HepG2 (cell line): ENCODE results near the gene CNDP1. TPM values are rescaled to one million over a fixed set of nuclear protein-coding genes. Genes with fewer than 3 reads are reported as not detected.

Experiments used
- ADNP ChIP-seq: sonication (generic); formaldehyde crosslinking; IDR thresholded peaks from 2 replicates; pipeline ENCODE4 v1.4.0; 2020; ENCODE audit warnings: missing genetic modification reagents
- GABPB1 ChIP-seq: IDR thresholded peaks from 2 replicates; pipeline ENCODE4 v1.6.1; 2016; ENCODE audit warnings: mild to moderate bottlenecking, missing genetic modification reagents, moderate library complexity, missing compliant biosample characterization
- HNRNPLL ChIP-seq: fragments of 200-400 bp; formaldehyde crosslinking; IDR thresholded peaks from 2 replicates; pipeline ENCODE4 v1.6.1; 2017; ENCODE audit warnings: mild to moderate bottlenecking, low read depth, low read length; ENCODE audit not compliant: poor library complexity, severe bottlenecking
- HOXA3 ChIP-seq: sonication (generic); formaldehyde crosslinking; IDR thresholded peaks from 2 replicates; pipeline ENCODE4 v1.5.0; 2020; ENCODE audit warnings: missing genetic modification reagents
- HOXD1 ChIP-seq: sonication (generic); formaldehyde crosslinking; IDR thresholded peaks from 2 replicates; pipeline ENCODE4 v1.5.0; 2020; ENCODE audit warnings: missing genetic modification reagents
- NFYB ChIP-seq: sonication (generic); formaldehyde crosslinking; IDR thresholded peaks from 2 replicates; pipeline ENCODE4 v1.4.0; 2020; ENCODE audit warnings: missing genetic modification reagents
- RFXAP ChIP-seq: sonication (generic); formaldehyde crosslinking; IDR thresholded peaks from 2 replicates; pipeline ENCODE4 v1.4.0; 2020; ENCODE audit warnings: missing genetic modification reagents, borderline replicate concordance
- SIN3A ChIP-seq: IDR thresholded peaks from 2 replicates; pipeline ENCODE4 v1.6.1; 2011; ENCODE audit warnings: low read depth, mild to moderate bottlenecking, control low read depth, low read length, borderline replicate concordance
- TBL1XR1 ChIP-seq: fragments of 150-350 bp; IDR thresholded peaks from 2 replicates; pipeline ENCODE4 v1.6.1; 2014; ENCODE audit warnings: borderline replicate concordance, low read length; ENCODE audit not compliant: partially characterized antibody
- ZFP82 ChIP-seq: sonication (generic); formaldehyde crosslinking; IDR thresholded peaks from 2 replicates; pipeline ENCODE4 v1.5.1; 2020; ENCODE audit warnings: mild to moderate bottlenecking, missing genetic modification reagents, borderline replicate concordance
- ZMYM4 ChIP-seq: sonication (generic); formaldehyde crosslinking; IDR thresholded peaks from 2 replicates; pipeline ENCODE4 v1.8.1; 2023; ENCODE audit warnings: mild to moderate bottlenecking, missing genetic modification reagents
- ZNF468 ChIP-seq: sonication (generic); formaldehyde crosslinking; IDR thresholded peaks from 2 replicates; pipeline ENCODE4 v1.8.0; 2022; ENCODE audit warnings: mild to moderate bottlenecking, moderate library complexity, missing genetic modification reagents
- ZSCAN29 ChIP-seq: sonication (generic); formaldehyde crosslinking; conservative IDR thresholded peaks from 2 replicates; pipeline ENCODE4 v1.4.0; 2020; ENCODE audit warnings: mild to moderate bottlenecking, missing genetic modification reagents
- polyA plus RNA-seq, 8 experiments: library from polyadenylated mRNA; depleted of rRNA in 3 of 8; stranded (reverse) in 7 of 8; unstranded in 1 of 8; fragments of >200 nt; fragmentation: Illumina TruSeq in 4 of 8; extraction: Trizol in 4 of 8; gene quantifications; 2 replicates each; pipeline versions ENCODE4 v1.2.1 to v1.2.3, GENCODE V29; 2011 to 2016; ENCODE audit warnings: low read depth in 4 of 8, missing spikeins in 1 of 8, mixed read lengths in 1 of 8; ENCODE audit not compliant: insufficient read depth in 1 of 8
- total RNA-seq, 5 experiments: library from RNA; depleted of rRNA; stranded (reverse); fragments of >200 nt; fragmentation: Illumina TruSeq; extraction: Trizol; gene quantifications; 2 replicates each; pipeline ENCODE4 v1.2.3, GENCODE V29; 2016; ENCODE audit warnings: low read depth in 1 of 5
- TF ChIP-seq, protein P1 (sequence below): IDR thresholded peaks from 2 replicates; pipeline ENCODE4 v1.6.1; 2016; ENCODE audit warnings: control low read depth
- TF ChIP-seq, protein P2 (sequence below): IDR thresholded peaks from 2 replicates; pipeline ENCODE4 v1.6.1; 2016; ENCODE audit warnings: mild to moderate bottlenecking
- TF ChIP-seq, protein P3 (sequence below): sonication (generic); formaldehyde crosslinking; IDR thresholded peaks from 2 replicates; pipeline ENCODE4 v1.8.1; 2022; ENCODE audit warnings: low read depth, mild to moderate bottlenecking, missing genetic modification reagents
- TF ChIP-seq, protein P4 (sequence below): conservative IDR thresholded peaks from 2 replicates; pipeline ENCODE4 v1.6.1; 2018; ENCODE audit warnings: missing genetic modification reagents
- TF ChIP-seq, protein P5 (sequence below): sonication (generic); formaldehyde crosslinking; IDR thresholded peaks from 2 replicates; pipeline ENCODE4 v1.5.1; 2020; ENCODE audit warnings: missing genetic modification reagents, mild to moderate bottlenecking, borderline replicate concordance

The CNDP1 gene
- total and polyA plus RNA-seq, 2 of the 13 experiments (the other 11 are each of a cell fraction or from before 2014, with no cell fraction given): 0.01 TPM; not detected in 1

DNA sequence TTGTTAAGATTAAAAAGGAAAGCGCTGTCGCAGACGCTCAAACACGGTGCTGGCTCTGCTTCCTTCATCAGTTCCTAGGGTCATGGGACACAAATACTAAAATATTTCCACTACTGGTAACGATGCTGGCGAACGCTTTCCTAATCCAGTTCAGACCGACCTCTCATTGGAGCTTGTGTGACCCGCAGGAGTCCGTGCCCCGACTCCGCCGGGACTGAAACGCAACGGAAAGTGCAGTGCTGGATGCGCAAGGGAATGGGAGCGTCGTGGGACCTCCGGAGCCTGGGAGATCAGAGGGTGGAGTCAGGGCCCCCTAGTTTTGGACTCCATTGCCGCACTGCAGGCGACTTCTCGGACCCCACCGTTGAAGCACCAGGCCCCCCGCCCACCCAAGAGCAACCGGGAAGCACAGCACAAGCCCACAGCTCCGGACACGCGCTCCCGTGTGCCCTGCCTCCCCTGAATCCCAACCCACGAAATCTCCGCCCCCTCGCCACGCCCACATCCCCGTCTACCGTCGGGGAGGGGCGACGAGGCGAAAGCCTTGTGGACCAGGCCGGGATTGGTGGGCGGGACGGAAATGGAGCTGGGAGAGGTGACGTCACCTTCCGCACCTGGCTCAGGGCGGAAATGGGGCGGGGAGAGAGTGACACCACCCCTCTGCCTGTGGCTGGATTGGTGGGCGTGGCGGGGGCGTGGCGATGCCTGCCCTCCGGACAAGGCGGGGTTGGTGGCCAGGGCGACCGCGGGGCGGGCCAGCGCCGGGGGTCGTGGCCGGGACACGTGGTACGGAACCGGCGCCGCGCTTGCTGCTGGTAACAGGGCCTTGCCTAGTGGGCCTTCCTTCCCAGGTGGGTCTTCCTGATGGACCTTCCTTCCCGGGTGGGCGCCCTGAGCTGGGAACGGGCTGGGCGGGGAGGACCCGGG is 38.5 kb upstream of the CNDP1 start, which contains the start of gene CNDP2 (continued):
- peak; percentile 90 for TF ChIP-seq HNRNPLL
- TF ChIP-seq RFXAP: peak; percentile 32; the same call in 1 of the 2 replicates
- no peak; the same call in 1 of the 2 replicates for TF ChIP-seq HOXD1 (CRISPR knock-in tag)
- TF ChIP-seq SIN3A: peak; percentile 63
- TF ChIP-seq, protein P1, sequence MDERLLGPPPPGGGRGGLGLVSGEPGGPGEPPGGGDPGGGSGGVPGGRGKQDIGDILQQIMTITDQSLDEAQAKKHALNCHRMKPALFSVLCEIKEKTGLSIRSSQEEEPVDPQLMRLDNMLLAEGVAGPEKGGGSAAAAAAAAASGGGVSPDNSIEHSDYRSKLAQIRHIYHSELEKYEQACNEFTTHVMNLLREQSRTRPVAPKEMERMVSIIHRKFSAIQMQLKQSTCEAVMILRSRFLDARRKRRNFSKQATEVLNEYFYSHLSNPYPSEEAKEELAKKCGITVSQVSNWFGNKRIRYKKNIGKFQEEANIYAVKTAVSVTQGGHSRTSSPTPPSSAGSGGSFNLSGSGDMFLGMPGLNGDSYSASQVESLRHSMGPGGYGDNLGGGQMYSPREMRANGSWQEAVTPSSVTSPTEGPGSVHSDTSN (CRISPR knock-in tag): peak; percentile 78
- peak; percentile 96 for TF ChIP-seq GABPB1 (CRISPR knock-in tag)
- no peak for TF ChIP-seq ADNP (CRISPR knock-in tag)
- TF ChIP-seq, protein P2, sequence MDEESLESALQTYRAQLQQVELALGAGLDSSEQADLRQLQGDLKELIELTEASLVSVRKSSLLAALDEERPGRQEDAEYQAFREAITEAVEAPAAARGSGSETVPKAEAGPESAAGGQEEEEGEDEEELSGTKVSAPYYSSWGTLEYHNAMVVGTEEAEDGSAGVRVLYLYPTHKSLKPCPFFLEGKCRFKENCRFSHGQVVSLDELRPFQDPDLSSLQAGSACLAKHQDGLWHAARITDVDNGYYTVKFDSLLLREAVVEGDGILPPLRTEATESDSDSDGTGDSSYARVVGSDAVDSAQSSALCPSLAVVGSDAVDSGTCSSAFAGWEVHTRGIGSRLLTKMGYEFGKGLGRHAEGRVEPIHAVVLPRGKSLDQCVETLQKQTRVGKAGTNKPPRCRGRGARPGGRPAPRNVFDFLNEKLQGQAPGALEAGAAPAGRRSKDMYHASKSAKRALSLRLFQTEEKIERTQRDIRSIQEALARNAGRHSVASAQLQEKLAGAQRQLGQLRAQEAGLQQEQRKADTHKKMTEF (CRISPR knock-in tag): peak; percentile 80
- TF ChIP-seq TBL1XR1: peak; percentile 59
- TF ChIP-seq, protein P3, sequence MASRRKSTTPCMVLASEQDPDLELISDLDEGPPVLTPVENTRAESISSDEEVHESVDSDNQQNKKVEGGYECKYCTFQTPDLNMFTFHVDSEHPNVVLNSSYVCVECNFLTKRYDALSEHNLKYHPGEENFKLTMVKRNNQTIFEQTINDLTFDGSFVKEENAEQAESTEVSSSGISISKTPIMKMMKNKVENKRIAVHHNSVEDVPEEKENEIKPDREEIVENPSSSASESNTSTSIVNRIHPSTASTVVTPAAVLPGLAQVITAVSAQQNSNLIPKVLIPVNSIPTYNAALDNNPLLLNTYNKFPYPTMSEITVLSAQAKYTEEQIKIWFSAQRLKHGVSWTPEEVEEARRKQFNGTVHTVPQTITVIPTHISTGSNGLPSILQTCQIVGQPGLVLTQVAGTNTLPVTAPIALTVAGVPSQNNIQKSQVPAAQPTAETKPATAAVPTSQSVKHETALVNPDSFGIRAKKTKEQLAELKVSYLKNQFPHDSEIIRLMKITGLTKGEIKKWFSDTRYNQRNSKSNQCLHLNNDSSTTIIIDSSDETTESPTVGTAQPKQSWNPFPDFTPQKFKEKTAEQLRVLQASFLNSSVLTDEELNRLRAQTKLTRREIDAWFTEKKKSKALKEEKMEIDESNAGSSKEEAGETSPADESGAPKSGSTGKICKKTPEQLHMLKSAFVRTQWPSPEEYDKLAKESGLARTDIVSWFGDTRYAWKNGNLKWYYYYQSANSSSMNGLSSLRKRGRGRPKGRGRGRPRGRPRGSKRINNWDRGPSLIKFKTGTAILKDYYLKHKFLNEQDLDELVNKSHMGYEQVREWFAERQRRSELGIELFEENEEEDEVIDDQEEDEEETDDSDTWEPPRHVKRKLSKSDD (CRISPR knock-in tag): peak; percentile 75; the same call in 1 of the 2 replicates
- TF ChIP-seq NFYB (CRISPR knock-in tag): peak; percentile 84
- no peak for TF ChIP-seq ZNF468
- TF ChIP-seq, protein P4, sequence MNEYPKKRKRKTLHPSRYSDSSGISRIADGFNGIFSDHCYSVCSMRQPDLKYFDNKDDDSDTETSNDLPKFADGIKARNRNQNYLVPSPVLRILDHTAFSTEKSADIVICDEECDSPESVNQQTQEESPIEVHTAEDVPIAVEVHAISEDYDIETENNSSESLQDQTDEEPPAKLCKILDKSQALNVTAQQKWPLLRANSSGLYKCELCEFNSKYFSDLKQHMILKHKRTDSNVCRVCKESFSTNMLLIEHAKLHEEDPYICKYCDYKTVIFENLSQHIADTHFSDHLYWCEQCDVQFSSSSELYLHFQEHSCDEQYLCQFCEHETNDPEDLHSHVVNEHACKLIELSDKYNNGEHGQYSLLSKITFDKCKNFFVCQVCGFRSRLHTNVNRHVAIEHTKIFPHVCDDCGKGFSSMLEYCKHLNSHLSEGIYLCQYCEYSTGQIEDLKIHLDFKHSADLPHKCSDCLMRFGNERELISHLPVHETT (CRISPR knock-in tag): peak; percentile 56; the same call in 1 of the 2 replicates
- TF ChIP-seq ZSCAN29 (CRISPR knock-in tag): no peak
- peak; percentile 31; the same call in 1 of the 2 replicates for TF ChIP-seq ZFP82 (CRISPR knock-in tag)
- TF ChIP-seq HOXA3 (CRISPR knock-in tag): peak; percentile 41; the same call in 1 of the 2 replicates
- TF ChIP-seq, protein P5, sequence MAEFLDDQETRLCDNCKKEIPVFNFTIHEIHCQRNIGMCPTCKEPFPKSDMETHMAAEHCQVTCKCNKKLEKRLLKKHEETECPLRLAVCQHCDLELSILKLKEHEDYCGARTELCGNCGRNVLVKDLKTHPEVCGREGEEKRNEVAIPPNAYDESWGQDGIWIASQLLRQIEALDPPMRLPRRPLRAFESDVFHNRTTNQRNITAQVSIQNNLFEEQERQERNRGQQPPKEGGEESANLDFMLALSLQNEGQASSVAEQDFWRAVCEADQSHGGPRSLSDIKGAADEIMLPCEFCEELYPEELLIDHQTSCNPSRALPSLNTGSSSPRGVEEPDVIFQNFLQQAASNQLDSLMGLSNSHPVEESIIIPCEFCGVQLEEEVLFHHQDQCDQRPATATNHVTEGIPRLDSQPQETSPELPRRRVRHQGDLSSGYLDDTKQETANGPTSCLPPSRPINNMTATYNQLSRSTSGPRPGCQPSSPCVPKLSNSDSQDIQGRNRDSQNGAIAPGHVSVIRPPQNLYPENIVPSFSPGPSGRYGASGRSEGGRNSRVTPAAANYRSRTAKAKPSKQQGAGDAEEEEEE (CRISPR knock-in tag): no peak
- TF ChIP-seq ZMYM4 (CRISPR knock-in tag): peak; percentile 86
